ENCODE measurements around the gene ZDHHC8. TPM values are rescaled to one million over a fixed set of nuclear protein-coding genes. Genes with fewer than 3 reads are reported as not detected.

Gene ZDHHC8
- total and polyA plus RNA-seq, 10 of the 15 experiments (the other 5 are each of a cell fraction or from before 2014, with no cell fraction given) = 0.03 to 46.3 (median 5.3) TPM

- FAIRE-seq (no peak), DNase-seq (ENCODE audit: low read depth, low spot score) (no peak), ATAC-seq (peak; percentile 20; the same call in 2 of the 3 replicates)
- Histone ChIP-seq H3K9me3 (replicated peaks; ENCODE audit: control insufficient read depth, insufficient read depth, low read length) (no peaks in the 10 kb centered on the region), H3K4me3 (no peak overlapping the region), H3K79me2 (ENCODE audit: control insufficient read depth, insufficient read depth, low read length) (no peaks in the 10 kb centered on the region), H3K36me3 (ENCODE audit: control insufficient read depth in 2 of 2, insufficient read depth in 2 of 2, low read length in 1 of 2) (no peaks in the 10 kb centered on the region), H4K20me1 (ENCODE audit: control insufficient read depth, insufficient read depth) (no peaks in the 10 kb centered on the region), H2AFZ (ENCODE audit: control insufficient read depth, low read depth, low read length) (no peak overlapping the region), H3K27ac (ENCODE audit: control insufficient read depth, insufficient read depth) (no peak overlapping the region), H3K4me1 (ENCODE audit: control insufficient read depth, insufficient read depth, low read length) (no peaks in the 10 kb centered on the region), H3K27me3 (replicated peaks in 1 of 2; ENCODE audit: control insufficient read depth in 2 of 2, insufficient read depth in 2 of 2, low read length in 1 of 2) (no peaks in the 10 kb centered on the region; a peak in 1 of 4 replicates), H3K9ac (ENCODE audit: control insufficient read depth, insufficient read depth, low read length) (no peak overlapping the region), H3K4me2 (ENCODE audit: control insufficient read depth, insufficient read depth) (no peak overlapping the region)
- POLR2A ChIA-PET = no interaction called here
- RAD21 ChIA-PET (ENCODE audit: unreplicated experiment) = no interaction called here
- intact Hi-C loops (cut with micrococcal nuclease; ENCODE audit: unreplicated experiment) = no loop called here
- in situ Hi-C loops (cut with MboI) = no loop called here
- SMC1A ChIA-PET (ENCODE audit: uncharacterized antibody, unreplicated experiment) = no interaction called here
- CTCF ChIA-PET = interaction anchor here (0.9 to 1.3 kb wide), 3 partner anchors 31 to 57 kb away, joined by 3 read pairs; no protein-coding TSS in a partner anchor
- BruUV-seq (replicated peaks) = no TSS peak
- WGBS (ENCODE audit: insufficient coverage, insufficient replicate concordance, low lambda C conversion rate, missing lambda C conversion rate) = 18% methylated on average over 9 of the region's 9 CpGs
- TF ChIP-seq KAT2A (conservative IDR thresholded peaks at IDR 0.05; ENCODE audit: control insufficient read depth, low read depth, low read length) (no peak), CTCF (IDR thresholded peaks at IDR 0.05 in 2 of 3, conservative IDR thresholded peaks at IDR 0.05 in 1 of 3; ENCODE audit: control insufficient read depth in 2 of 3, extremely low read depth in 1 of 3, insufficient read depth in 1 of 3, low read depth in 3 of 3, low read length in 3 of 3) (no peak), SREBF2 (IDR thresholded peaks at IDR 0.05; ENCODE audit: low read length) (no peak), CHD4 (IDR thresholded peaks at IDR 0.05) (no peak), SMAD1 (IDR thresholded peaks at IDR 0.05; ENCODE audit: low read depth, partially characterized antibody) (no peak), BCL11A (IDR thresholded peaks at IDR 0.05; ENCODE audit: low read depth, low read length) (no peak), SIX5 (IDR thresholded peaks at IDR 0.05; ENCODE audit: low read depth, low read length, severe bottlenecking) (no peak), ZNF384 (IDR thresholded peaks at IDR 0.05; ENCODE audit: borderline replicate concordance, low read depth, low read length) (no peak), ELK1 (IDR thresholded peaks at IDR 0.05; ENCODE audit: low read depth, low read length) (no peak), PKNOX1 (IDR thresholded peaks at IDR 0.05) (no peak), SUZ12 (IDR thresholded peaks at IDR 0.05; ENCODE audit: unreplicated experiment) (no peak), TBL1XR1 (IDR thresholded peaks at IDR 0.05; ENCODE audit: low read depth, low read length) (no peak), EP300 (IDR thresholded peaks at IDR 0.05; ENCODE audit: borderline replicate concordance in 1 of 2, control insufficient read depth in 1 of 2, low read depth in 2 of 2, low read length in 2 of 2) (no peak), BRCA1 (IDR thresholded peaks at IDR 0.05; ENCODE audit: low read depth, low read length) (no peak), CBX3 (IDR thresholded peaks at IDR 0.05; ENCODE audit: borderline replicate concordance, low read depth) (no peak), NRF1 (conservative IDR thresholded peaks at IDR 0.05; ENCODE audit: low read depth, low read length) (no peak), BCLAF1 (IDR thresholded peaks at IDR 0.05) (no peak)
Observed at GRCh38 chr22:20182365-20182764, 50.8 kb downstream of the ZDHHC8 start.

Data from GM12878 (cell line).